Astrocyte (in vitro differentiated cells and primary cell): ENCODE results near the gene HMGCL.

Experiments
- EZH2 ChIP-seq: IDR thresholded peaks from 2 replicates; pipeline ENCODE4 v1.6.1; 2012; ENCODE audit warnings: mild to moderate bottlenecking, low read length, inconsistent platforms; ENCODE audit not compliant: insufficient read depth
- TF ChIP-seq, protein P1 (sequence below): IDR thresholded peaks from 2 replicates; pipeline ENCODE4 v1.5.1; 2011; ENCODE audit warnings: low read depth, mild to moderate bottlenecking, inconsistent platforms, low read length, moderate library complexity; ENCODE audit not compliant: insufficient read depth

DNA sequence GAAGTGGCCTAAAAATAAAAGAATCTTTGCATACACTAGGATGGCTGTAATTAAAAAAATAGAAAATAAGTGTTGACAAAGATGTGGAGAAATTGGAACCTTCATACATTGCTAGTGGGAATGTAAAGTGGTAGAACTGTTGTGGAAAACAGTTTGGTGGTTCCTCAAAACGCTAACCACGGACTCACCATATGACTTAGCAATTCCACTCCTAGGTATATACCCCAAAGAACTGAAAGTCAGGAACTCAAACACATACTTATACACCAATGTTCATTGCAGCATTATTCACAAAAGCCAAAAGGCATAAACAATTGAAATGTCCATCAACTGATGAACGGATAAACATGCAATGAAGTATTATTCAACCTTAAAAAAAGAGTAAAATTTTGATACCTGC is 10.8 kb upstream of the HMGCL start:
- TF ChIP-seq EZH2, result no peak
- TF ChIP-seq, protein P1, sequence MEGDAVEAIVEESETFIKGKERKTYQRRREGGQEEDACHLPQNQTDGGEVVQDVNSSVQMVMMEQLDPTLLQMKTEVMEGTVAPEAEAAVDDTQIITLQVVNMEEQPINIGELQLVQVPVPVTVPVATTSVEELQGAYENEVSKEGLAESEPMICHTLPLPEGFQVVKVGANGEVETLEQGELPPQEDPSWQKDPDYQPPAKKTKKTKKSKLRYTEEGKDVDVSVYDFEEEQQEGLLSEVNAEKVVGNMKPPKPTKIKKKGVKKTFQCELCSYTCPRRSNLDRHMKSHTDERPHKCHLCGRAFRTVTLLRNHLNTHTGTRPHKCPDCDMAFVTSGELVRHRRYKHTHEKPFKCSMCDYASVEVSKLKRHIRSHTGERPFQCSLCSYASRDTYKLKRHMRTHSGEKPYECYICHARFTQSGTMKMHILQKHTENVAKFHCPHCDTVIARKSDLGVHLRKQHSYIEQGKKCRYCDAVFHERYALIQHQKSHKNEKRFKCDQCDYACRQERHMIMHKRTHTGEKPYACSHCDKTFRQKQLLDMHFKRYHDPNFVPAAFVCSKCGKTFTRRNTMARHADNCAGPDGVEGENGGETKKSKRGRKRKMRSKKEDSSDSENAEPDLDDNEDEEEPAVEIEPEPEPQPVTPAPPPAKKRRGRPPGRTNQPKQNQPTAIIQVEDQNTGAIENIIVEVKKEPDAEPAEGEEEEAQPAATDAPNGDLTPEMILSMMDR, result no peak
